ENCODE data around the gene CYP2S1.

CYP2S1 gene

GRCh38 chr19:41255171-41255570 is 62.2 kb downstream of the CYP2S1 start:
- in situ Hi-C loops (cut with HindIII; ENCODE audit: low sequenced_read_pairs): no loop called here
